OCI-LY7 (cell line): Measurements from ENCODE around the gene ELOVL5. TPM values are rescaled to one million over a fixed set of nuclear protein-coding genes. Genes with fewer than 3 reads are reported as not detected.

Source experiments
- BruUV-seq: library from RNA; stranded (reverse); fragments of 400-500 nt; replicated peaks from 2 replicates; lab custom pipeline; 2021; lab: Mats Ljungman, UMichigan
- CTCF ChIA-PET: fragments of 300-600 bp; sonication (Branson Sonifier 250); formaldehyde crosslinking; loops from one replicate; lab custom pipeline; 2022; ENCODE audit warnings: antibody characterized with exemption; ENCODE audit not compliant: unreplicated experiment; lab: Charles Lee
- POLR2A ChIA-PET: fragments of 300-600 bp; sonication (Branson Sonifier 250); formaldehyde crosslinking; loops from one replicate; lab custom pipeline; 2022; ENCODE audit warnings: antibody characterized with exemption; lab: Charles Lee
- DNase-seq: peaks from one replicate; pipeline ENCODE4 v3.0.0-alpha.2; 2015; ENCODE audit warnings: low spot score
- H2AFZ ChIP-seq: fragments of 200-600 bp; sonication (generic), shearing (Covaris generic); 2 replicates; pipeline ENCODE4 v1.6.1; 2014; ENCODE audit warnings: mild to moderate bottlenecking, antibody characterized with exemption, low read length, moderate library complexity
- H3K27ac ChIP-seq: fragments of 200-600 bp; sonication (generic); 2 replicates; pipeline ENCODE4 v1.5.1; 2014; ENCODE audit warnings: mixed run types, low read depth, mild to moderate bottlenecking, moderate library complexity, low read length, inconsistent platforms; ENCODE audit not compliant: poor library complexity, severe bottlenecking
- H3K36me3 ChIP-seq: fragments of 200-600 bp; sonication (generic); 2 replicates; pipeline ENCODE4 v1.6.1; 2014; ENCODE audit warnings: mild to moderate bottlenecking, antibody characterized with exemption, low read length, moderate library complexity, mixed read lengths; ENCODE audit not compliant: insufficient read depth
- H3K4me1 ChIP-seq: fragments of 200-600 bp; sonication (generic); 2 replicates; pipeline ENCODE4 v1.5.1; 2014; ENCODE audit warnings: mild to moderate bottlenecking, low read length; ENCODE audit not compliant: insufficient read depth, poor library complexity, severe bottlenecking
- H3K4me2 ChIP-seq: fragments of 200-600 bp; sonication (generic); 2 replicates; pipeline ENCODE4 v1.6.1; 2014; ENCODE audit warnings: mild to moderate bottlenecking, low read length
- H3K4me3 ChIP-seq: fragments of 200-600 bp; sonication (generic); 2 replicates; pipeline ENCODE4 v1.5.1; 2014; ENCODE audit warnings: mild to moderate bottlenecking, low read depth, low read length; ENCODE audit not compliant: poor library complexity, severe bottlenecking
- H3K79me2 ChIP-seq: fragments of 200-600 bp; sonication (generic); 2 replicates; pipeline ENCODE4 v1.6.1; 2016; ENCODE audit warnings: low read depth, mild to moderate bottlenecking, low read length, moderate library complexity, mixed read lengths; ENCODE audit not compliant: insufficient read depth
- H3K9me2 ChIP-seq: fragments of 200-600 bp; sonication (generic); 2 replicates; pipeline ENCODE4 v1.6.1; 2016; ENCODE audit warnings: mild to moderate bottlenecking, low read length, mixed read lengths; ENCODE audit not compliant: insufficient read depth
- H3K9me3 ChIP-seq: fragments of 200-600 bp; sonication (generic); 2 replicates; pipeline ENCODE4 v1.6.1; 2014; ENCODE audit warnings: mild to moderate bottlenecking, mixed run types, low read length, mixed read lengths
- H4K20me1 ChIP-seq: fragments of 200-600 bp; sonication (generic); 2 replicates; pipeline ENCODE4 v1.6.1; 2014; ENCODE audit warnings: mild to moderate bottlenecking, antibody characterized with exemption, low read length, moderate library complexity, mixed read lengths; ENCODE audit not compliant: insufficient read depth
- EZH2phosphoT487 ChIP-seq: fragments of 200-600 bp; sonication (generic); IDR thresholded peaks from 2 replicates; pipeline ENCODE4 v1.6.1; 2018; ENCODE audit warnings: low read depth, borderline replicate concordance, mild to moderate bottlenecking, mixed run types, antibody characterized with exemption, low read length, moderate library complexity, mixed read lengths
- intact Hi-C: fragments of 100-400 bp; cut with micrococcal nuclease; formaldehyde crosslinking; loops from one replicate; pipeline ENCODE4 v1.10.0; 2022; ENCODE audit not compliant: unreplicated experiment
- total RNA-seq, 2 experiments: library from RNA; depleted of rRNA in 1 of 2; stranded (reverse); fragments of >200 nt in 1 of 2; shearing (Covaris generic) in 1 of 2; gene quantifications; 2 replicates each; pipeline ENCODE4 v1.2.3, GENCODE V29; 2014 to 2022
- TF ChIP-seq, protein P1 (sequence below): fragments of 200-600 bp; sonication (generic); conservative IDR thresholded peaks from 2 replicates; pipeline ENCODE4 v1.5.1; 2014; ENCODE audit warnings: mild to moderate bottlenecking, antibody characterized with exemption, low read length, moderate library complexity, mixed read lengths

Gene ELOVL5
- total RNA-seq, 2 experiments from 2014 or later, result 66.8 to 97.1 TPM

DNA sequence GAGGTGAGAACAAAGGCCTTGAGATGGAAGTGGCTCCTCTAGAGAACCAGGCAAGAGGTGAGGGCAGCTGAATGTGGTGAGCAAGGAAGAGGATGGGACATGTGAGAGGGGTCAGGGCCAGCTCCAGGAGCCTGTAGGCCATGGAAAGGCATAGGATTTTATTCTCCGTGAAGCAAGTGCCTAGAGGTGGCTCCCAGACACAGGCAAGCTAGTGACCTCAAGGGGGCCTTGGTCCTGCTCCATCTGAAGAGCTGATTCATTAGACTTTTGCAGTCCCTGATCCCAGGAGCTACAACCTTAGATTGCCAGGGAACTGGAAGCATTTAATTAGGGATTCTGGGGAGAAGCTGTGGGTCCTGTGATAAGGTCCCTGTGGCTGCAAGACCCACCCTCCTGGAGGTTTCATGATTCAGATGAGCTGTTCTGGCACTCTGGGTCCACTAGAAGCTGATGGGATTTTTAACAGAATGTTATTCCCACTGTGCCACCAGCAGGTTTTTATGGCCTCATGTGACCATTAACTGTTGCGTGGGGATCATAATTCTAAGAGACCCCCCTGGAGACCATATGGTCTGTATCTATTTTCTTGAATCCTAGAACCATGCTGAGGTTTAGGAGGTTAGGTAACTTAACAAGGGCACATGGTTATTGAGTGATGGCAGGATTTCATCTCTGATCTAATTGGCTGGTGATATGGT is 90.5 kb downstream of the ELOVL5 start:
- CTCF ChIA-PET, result interaction anchor here (1.0 kb wide), 1 partner anchor 36 kb away, joined by 3 read pairs; no protein-coding TSS in a partner anchor
- Histone ChIP-seq H3K4me1 (peaks cover 13% of the 10 kb centered on the region), H3K27ac (no peak overlapping the region), H3K9me3 (no peaks in the 10 kb centered on the region), H3K4me2 (no peak overlapping the region), H2AFZ (no peak overlapping the region), H3K79me2 (no peaks in the 10 kb centered on the region), H4K20me1 (no peaks in the 10 kb centered on the region), H3K9me2 (no peaks in the 10 kb centered on the region), H3K4me3 (no peak overlapping the region), H3K36me3 (peaks cover 74% of the 10 kb centered on the region)
- no TSS peak for BruUV-seq
- intact Hi-C loops, result no loop called here
- DNase-seq, result no peak
- TF ChIP-seq, protein P1, sequence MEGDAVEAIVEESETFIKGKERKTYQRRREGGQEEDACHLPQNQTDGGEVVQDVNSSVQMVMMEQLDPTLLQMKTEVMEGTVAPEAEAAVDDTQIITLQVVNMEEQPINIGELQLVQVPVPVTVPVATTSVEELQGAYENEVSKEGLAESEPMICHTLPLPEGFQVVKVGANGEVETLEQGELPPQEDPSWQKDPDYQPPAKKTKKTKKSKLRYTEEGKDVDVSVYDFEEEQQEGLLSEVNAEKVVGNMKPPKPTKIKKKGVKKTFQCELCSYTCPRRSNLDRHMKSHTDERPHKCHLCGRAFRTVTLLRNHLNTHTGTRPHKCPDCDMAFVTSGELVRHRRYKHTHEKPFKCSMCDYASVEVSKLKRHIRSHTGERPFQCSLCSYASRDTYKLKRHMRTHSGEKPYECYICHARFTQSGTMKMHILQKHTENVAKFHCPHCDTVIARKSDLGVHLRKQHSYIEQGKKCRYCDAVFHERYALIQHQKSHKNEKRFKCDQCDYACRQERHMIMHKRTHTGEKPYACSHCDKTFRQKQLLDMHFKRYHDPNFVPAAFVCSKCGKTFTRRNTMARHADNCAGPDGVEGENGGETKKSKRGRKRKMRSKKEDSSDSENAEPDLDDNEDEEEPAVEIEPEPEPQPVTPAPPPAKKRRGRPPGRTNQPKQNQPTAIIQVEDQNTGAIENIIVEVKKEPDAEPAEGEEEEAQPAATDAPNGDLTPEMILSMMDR, result no peak
- TF ChIP-seq EZH2phosphoT487, result no peak
- POLR2A ChIA-PET, result interaction anchor here (0.6 to 1.7 kb wide), 5 partner anchors 7 to 85 kb away, joined by 3 to 6 read pairs (median 4); no protein-coding TSS in a partner anchor

DNA sequence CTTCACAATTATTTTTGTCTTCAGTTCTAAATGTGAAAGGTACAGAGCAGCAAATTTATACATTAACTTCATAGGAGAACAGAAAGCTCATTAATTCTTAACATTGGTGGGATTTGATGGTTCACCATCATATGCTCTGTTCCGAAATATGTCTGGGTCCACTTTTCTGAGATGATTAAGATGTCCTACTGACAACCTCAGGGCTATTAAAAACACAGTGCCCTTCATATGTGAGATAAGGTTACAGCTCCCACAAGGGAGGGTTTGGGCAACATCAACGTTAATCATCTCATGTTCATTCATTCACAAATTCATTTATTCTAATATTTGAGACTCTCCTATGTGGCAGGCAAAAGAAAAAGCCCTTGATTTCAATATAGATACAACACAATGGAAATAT is 91.2 kb downstream of the ELOVL5 start:
- Histone ChIP-seq H4K20me1 (no peaks in the 10 kb centered on the region), H2AFZ (no peak overlapping the region), H3K9me2 (no peaks in the 10 kb centered on the region), H3K4me3 (no peak overlapping the region), H3K27ac (no peak overlapping the region), H3K9me3 (no peaks in the 10 kb centered on the region), H3K4me2 (no peak overlapping the region), H3K36me3 (peaks cover 69% of the 10 kb centered on the region), H3K4me1 (peaks cover 13% of the 10 kb centered on the region), H3K79me2 (no peaks in the 10 kb centered on the region)
- no peak for DNase-seq
- no TSS peak for BruUV-seq
- intact Hi-C loops, result no loop called here
- POLR2A ChIA-PET, result interaction anchor here (0.8 to 1.7 kb wide), 4 partner anchors 17 to 29 kb away, joined by 3 to 4 read pairs (median 4); no protein-coding TSS in a partner anchor
- CTCF ChIA-PET, result interaction anchor here (1.0 kb wide), 1 partner anchor 37 kb away, joined by 3 read pairs; no protein-coding TSS in a partner anchor
- TF ChIP-seq, protein P1, result no peak
- no peak for TF ChIP-seq EZH2phosphoT487

DNA sequence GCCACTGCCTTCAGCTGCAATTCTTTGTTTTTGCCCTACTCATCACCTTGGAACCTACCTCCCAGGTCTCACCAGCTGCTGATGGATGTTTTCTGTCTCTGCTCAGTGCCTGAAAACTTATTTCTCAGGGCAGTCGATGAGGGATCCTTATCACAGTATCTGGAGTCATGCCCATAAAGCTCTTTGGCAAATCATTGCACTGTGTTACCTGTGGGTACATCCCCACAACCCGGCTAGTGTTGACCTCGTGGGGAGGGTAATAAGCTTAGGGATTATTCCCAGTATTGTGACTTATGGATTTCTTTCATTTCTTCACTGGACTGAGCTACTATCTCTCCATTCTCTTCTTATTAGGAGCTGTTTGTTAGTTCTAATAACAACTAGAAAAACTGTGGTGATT is 91.7 kb downstream of the ELOVL5 start:
- DNase-seq, result no peak
- Histone ChIP-seq H3K9me3 (no peaks in the 10 kb centered on the region), H3K4me1 (peaks cover 13% of the 10 kb centered on the region), H4K20me1 (no peaks in the 10 kb centered on the region), H3K36me3 (peaks cover 64% of the 10 kb centered on the region), H3K27ac (no peak overlapping the region), H2AFZ (no peak overlapping the region), H3K9me2 (no peaks in the 10 kb centered on the region), H3K4me2 (no peak overlapping the region), H3K79me2 (no peaks in the 10 kb centered on the region), H3K4me3 (no peak overlapping the region)
- no TSS peak for BruUV-seq
- intact Hi-C loops, result no loop called here
- no peak for TF ChIP-seq EZH2phosphoT487
- TF ChIP-seq, protein P1, result no peak
- ChIA-PET POLR2A (interaction anchor here (0.6 to 1.3 kb wide), 5 partner anchors 10 to 62 kb away, joined by 3 to 4 read pairs (median 4); no protein-coding TSS in a partner anchor), CTCF (interaction anchor here (1.0 kb wide), 1 partner anchor 37 kb away, joined by 3 read pairs; no protein-coding TSS in a partner anchor)
